ENCODE measurements around the gene BEST3.

BEST3 gene

DNA sequence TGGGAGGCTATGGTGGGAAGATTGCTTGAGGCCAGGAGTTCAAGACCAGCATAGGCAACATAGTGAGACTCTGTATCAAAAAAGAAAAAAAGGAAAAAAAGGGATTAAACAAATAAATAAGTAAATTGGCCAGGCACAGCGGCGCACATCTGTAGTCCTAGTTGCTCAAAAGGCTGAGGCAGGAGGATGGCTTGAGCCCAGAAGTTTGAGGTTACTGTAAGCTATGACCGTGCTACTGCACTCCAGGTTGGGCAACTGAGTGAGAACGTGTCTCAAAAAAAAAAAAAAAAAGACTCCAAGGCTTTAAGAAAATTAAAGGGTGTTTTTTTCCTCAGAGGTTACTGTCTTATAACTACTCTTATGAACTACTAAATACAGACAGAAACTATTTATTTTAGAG, 11.7 kb downstream of the BEST3 start:
- Histone ChIP-seq H3K4me3 (ENCODE audit: insufficient read length, low read depth) (no peak overlapping the region), H3K9ac (ENCODE audit: insufficient read length, low read depth) (no peak overlapping the region), H3K4me1 (ENCODE audit: insufficient read depth, insufficient read length) (no peaks in the 10 kb centered on the region), H3K27me3 (ENCODE audit: insufficient read depth, insufficient read length) (no peaks in the 10 kb centered on the region), H3K9me3 (ENCODE audit: insufficient read depth, low read length) (no peaks in the 10 kb centered on the region), H3K36me3 (ENCODE audit: insufficient read depth, insufficient read length, low read length) (no peaks in the 10 kb centered on the region)
- DNase-seq (ENCODE audit: low read depth, low spot score) = no peak
- TF ChIP-seq SUZ12 (IDR thresholded peaks at IDR 0.05; ENCODE audit: extremely low read depth, insufficient read depth, insufficient read length) (no peak), YY1 (IDR thresholded peaks at IDR 0.05; ENCODE audit: insufficient read depth, insufficient read length) (no peak), ZNF274 (IDR thresholded peaks at IDR 0.05; ENCODE audit: low read depth, low read length) (no peak)

DNA sequence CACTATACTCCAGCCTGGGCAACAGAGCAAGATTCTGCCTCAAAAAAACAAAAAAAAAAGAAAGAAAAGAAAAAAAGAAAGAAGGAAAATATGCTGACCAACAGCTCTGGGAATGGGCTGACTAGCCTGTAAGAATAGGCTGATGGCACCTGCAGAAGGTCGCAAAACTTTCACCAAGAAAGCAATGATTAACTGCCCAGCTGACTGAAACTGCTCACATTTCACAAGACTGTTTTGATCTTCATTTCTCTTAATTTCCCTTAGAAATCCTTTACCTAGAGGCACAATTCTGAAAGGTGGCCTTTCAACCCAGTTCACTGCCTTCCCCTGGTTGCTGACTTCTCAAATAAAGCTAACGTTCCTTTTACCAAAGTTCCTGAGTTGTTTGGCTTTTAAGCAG, 12.4 kb downstream of the BEST3 start:
- Histone ChIP-seq H3K9ac (ENCODE audit: insufficient read length, low read depth) (no peak overlapping the region), H3K4me1 (ENCODE audit: insufficient read depth, insufficient read length) (no peaks in the 10 kb centered on the region), H3K4me3 (ENCODE audit: insufficient read length, low read depth) (no peak overlapping the region), H3K9me3 (ENCODE audit: insufficient read depth, low read length) (no peaks in the 10 kb centered on the region), H3K36me3 (ENCODE audit: insufficient read depth, insufficient read length, low read length) (no peaks in the 10 kb centered on the region), H3K27me3 (ENCODE audit: insufficient read depth, insufficient read length) (no peaks in the 10 kb centered on the region)
- DNase-seq (ENCODE audit: low read depth, low spot score) = no peak
- no peak for TF ChIP-seq YY1 (IDR thresholded peaks at IDR 0.05; ENCODE audit: insufficient read depth, insufficient read length)
- no peak for TF ChIP-seq SUZ12 (IDR thresholded peaks at IDR 0.05; ENCODE audit: extremely low read depth, insufficient read depth, insufficient read length)

DNA sequence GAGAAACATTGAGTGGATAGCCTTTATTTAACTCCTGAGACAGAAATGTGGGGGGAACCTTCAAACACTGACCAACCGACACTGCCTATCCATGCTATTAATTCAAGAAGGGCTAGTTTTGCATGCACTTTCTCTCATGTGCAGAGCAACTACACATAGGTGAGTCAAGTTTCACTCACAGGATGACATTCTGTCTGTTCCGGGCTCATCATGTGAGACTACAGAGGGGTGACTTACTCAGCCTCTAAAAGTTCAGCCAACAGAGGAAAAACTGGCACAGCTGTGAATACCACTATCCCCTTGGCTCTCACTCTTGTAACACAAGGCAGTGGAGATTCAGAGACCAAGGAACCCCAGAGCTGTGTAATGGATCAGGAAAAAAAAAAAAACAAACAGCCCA, 13.3 kb downstream of the BEST3 start:
- no peak for DNase-seq (ENCODE audit: low read depth, low spot score)
- Histone ChIP-seq H3K36me3 (ENCODE audit: insufficient read depth, insufficient read length, low read length) (no peaks in the 10 kb centered on the region), H3K4me3 (ENCODE audit: insufficient read length, low read depth) (no peak overlapping the region), H3K27me3 (ENCODE audit: insufficient read depth, insufficient read length) (no peaks in the 10 kb centered on the region), H3K4me1 (ENCODE audit: insufficient read depth, insufficient read length) (no peaks in the 10 kb centered on the region), H3K9ac (ENCODE audit: insufficient read length, low read depth) (no peak overlapping the region), H3K9me3 (ENCODE audit: insufficient read depth, low read length) (no peaks in the 10 kb centered on the region)
- TF ChIP-seq YY1 (IDR thresholded peaks at IDR 0.05; ENCODE audit: insufficient read depth, insufficient read length) = no peak
- TF ChIP-seq SUZ12 (IDR thresholded peaks at IDR 0.05; ENCODE audit: extremely low read depth, insufficient read depth, insufficient read length) = no peak
- TF ChIP-seq ZNF274 (IDR thresholded peaks at IDR 0.05; ENCODE audit: low read depth, low read length) = no peak

DNA sequence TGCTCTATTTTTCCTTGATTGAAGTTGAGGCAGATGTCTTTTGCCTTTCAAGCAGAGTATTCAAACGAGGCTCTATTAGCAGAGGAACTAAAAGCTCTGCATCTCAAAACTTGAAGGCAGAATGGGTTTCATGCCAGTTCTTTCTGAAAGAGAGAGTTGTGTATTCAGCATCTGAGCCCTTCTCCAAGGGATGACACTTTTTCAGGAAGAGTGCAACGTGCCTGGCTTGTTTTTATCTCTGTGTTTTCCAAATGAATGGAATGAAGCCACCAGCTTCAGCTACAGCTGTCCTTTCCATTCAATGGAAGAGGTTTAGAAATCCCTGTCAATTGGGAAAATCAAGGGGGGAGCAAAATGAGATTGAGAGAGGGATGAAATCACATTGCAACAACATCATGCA, 14.6 kb downstream of the BEST3 start:
- DNase-seq (ENCODE audit: low read depth, low spot score) = no peak
- no peaks in the 10 kb centered on the region for H3K4me1 ChIP-seq (ENCODE audit: insufficient read depth, insufficient read length)
- H3K27me3 ChIP-seq (ENCODE audit: insufficient read depth, insufficient read length) = no peaks in the 10 kb centered on the region
- no peaks in the 10 kb centered on the region for H3K9me3 ChIP-seq (ENCODE audit: insufficient read depth, low read length)
- no peak for TF ChIP-seq YY1 (IDR thresholded peaks at IDR 0.05; ENCODE audit: insufficient read depth, insufficient read length)
- no peak for TF ChIP-seq SUZ12 (IDR thresholded peaks at IDR 0.05; ENCODE audit: extremely low read depth, insufficient read depth, insufficient read length)
- TF ChIP-seq ZNF274 (IDR thresholded peaks at IDR 0.05; ENCODE audit: low read depth, low read length) = no peak
- no peak overlapping the region for H3K4me3 ChIP-seq (ENCODE audit: insufficient read length, low read depth)
- no peaks in the 10 kb centered on the region for H3K36me3 ChIP-seq (ENCODE audit: insufficient read depth, insufficient read length, low read length)
- no peak overlapping the region for H3K9ac ChIP-seq (ENCODE audit: insufficient read length, low read depth)

DNA sequence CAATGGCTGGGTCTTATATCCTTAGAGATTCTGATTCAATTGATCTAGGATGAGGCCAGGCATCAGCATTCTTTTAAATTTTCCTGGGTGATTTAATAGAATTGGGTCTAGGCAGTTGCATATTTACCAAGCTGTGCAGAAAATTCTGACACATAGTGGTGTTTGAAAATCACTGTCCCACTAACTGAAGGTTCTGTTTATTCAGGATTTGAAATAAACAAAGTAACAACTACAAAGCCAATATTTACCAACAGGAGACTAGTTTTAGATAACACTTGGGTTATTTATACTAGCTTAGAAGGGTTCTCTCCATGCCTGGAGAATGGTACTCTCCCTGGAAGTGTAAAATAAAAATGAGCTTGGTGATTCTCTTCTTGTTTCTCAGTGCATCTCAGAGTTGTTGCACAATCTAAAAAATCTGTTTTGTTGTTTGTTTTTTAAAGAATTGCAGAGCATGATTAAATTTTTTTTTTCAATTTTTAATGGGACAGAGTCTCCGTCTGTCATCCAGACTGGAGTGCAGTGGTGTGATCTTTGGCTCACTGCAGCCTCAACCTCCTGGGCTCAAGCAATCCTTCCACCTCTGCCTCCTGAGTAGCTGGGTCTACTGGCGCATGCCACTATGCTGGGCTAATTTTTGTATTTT, 16.9 kb downstream of the BEST3 start:
- H3K9ac ChIP-seq (ENCODE audit: insufficient read length, low read depth) = no peak overlapping the region
- H3K4me1 ChIP-seq (ENCODE audit: insufficient read depth, insufficient read length) = no peaks in the 10 kb centered on the region
- no peaks in the 10 kb centered on the region for H3K36me3 ChIP-seq (ENCODE audit: insufficient read depth, insufficient read length, low read length)
- no peaks in the 10 kb centered on the region for H3K9me3 ChIP-seq (ENCODE audit: insufficient read depth, low read length)
- H3K27me3 ChIP-seq (ENCODE audit: insufficient read depth, insufficient read length) = no peaks in the 10 kb centered on the region
- no peak for TF ChIP-seq SUZ12 (IDR thresholded peaks at IDR 0.05; ENCODE audit: extremely low read depth, insufficient read depth, insufficient read length)
- no peak for TF ChIP-seq ZNF274 (IDR thresholded peaks at IDR 0.05; ENCODE audit: low read depth, low read length)
- TF ChIP-seq YY1 (IDR thresholded peaks at IDR 0.05; ENCODE audit: insufficient read depth, insufficient read length) = no peak
- DNase-seq (ENCODE audit: low read depth, low spot score) = no peak
- no peak overlapping the region for H3K4me3 ChIP-seq (ENCODE audit: insufficient read length, low read depth)

DNA sequence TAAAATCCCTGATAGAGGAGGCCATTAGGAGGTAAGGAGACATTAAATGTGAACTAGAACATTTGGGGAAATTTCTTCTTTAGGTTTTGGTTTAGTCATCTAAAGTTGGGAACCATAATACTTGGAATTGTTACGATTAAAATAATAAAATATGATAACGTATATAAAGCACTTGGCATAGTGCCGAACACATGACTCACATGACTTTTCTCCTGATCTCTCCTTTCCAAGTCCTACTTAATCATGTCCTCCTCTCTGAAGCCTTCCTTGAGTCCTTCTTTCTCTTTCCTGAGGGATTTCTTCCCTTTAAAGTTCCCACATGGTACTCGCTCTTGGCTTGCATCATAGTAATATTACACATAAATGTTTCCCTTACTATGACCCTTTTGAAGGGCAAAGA, 20.0 kb downstream of the BEST3 start:
- DNase-seq (ENCODE audit: low read depth, low spot score) = no peak
- H3K9me3 ChIP-seq (ENCODE audit: insufficient read depth, low read length) = no peaks in the 10 kb centered on the region

DNA sequence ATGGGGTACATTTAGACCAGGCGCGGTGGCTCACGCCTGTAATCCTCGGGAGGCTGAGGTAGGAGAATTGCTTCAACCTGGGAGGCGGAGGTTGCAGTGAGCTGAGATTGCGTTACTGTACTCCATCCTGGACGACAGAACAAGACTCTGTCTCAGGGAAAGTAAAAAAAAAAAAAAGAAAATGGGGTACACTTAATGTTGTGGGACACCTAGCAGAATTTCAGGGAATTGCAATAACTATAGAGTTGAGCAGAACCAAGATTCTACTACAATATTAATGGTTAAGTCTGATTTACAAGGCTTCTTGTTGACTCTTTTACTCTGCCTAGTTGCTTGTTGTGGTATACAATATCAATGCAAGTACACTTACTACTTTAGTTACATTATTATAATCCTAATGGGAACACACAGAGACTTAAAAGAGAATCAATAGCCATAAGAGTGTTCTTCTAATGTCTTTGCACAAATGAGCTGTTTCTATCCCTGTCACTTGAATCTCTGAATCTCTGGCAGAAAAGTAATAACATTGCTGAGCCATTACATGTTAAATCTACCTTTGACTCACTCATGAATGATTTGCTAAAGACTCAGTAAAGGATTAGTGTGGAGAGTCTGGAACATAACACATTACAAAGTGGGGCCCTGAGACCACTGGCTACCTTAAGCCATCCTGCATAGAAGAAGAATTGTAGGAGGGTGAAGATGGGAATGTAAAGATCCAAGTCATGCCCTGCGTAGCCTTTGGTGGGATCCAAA, 22.7 kb downstream of the BEST3 start:
- Histone ChIP-seq H3K4me1 (ENCODE audit: insufficient read depth, insufficient read length) (no peaks in the 10 kb centered on the region), H3K4me3 (ENCODE audit: insufficient read length, low read depth) (no peak overlapping the region), H3K27me3 (ENCODE audit: insufficient read depth, insufficient read length) (no peaks in the 10 kb centered on the region), H3K9ac (ENCODE audit: insufficient read length, low read depth) (no peak overlapping the region), H3K9me3 (ENCODE audit: insufficient read depth, low read length) (no peaks in the 10 kb centered on the region), H3K36me3 (ENCODE audit: insufficient read depth, insufficient read length, low read length) (no peaks in the 10 kb centered on the region)
- no peak for TF ChIP-seq YY1 (IDR thresholded peaks at IDR 0.05; ENCODE audit: insufficient read depth, insufficient read length)
- no peak for TF ChIP-seq ZNF274 (IDR thresholded peaks at IDR 0.05; ENCODE audit: low read depth, low read length)
- TF ChIP-seq SUZ12 (IDR thresholded peaks at IDR 0.05; ENCODE audit: extremely low read depth, insufficient read depth, insufficient read length) = no peak
- no peak for DNase-seq (ENCODE audit: low read depth, low spot score)

More for the DNA sequence above, 20.0 kb downstream of the BEST3 start:
- no peak overlapping the region for H3K4me3 ChIP-seq (ENCODE audit: insufficient read length, low read depth)
- no peaks in the 10 kb centered on the region for H3K4me1 ChIP-seq (ENCODE audit: insufficient read depth, insufficient read length)
- TF ChIP-seq SUZ12 (IDR thresholded peaks at IDR 0.05; ENCODE audit: extremely low read depth, insufficient read depth, insufficient read length) = no peak
- no peak overlapping the region for H3K9ac ChIP-seq (ENCODE audit: insufficient read length, low read depth)
- H3K27me3 ChIP-seq (ENCODE audit: insufficient read depth, insufficient read length) = no peaks in the 10 kb centered on the region
- H3K36me3 ChIP-seq (ENCODE audit: insufficient read depth, insufficient read length, low read length) = no peaks in the 10 kb centered on the region

Measured in NT2/D1 (cell line).